H1 (cell line): Measurements from ENCODE around the gene HOXB3. TPM values are rescaled to one million over a fixed set of nuclear protein-coding genes. Genes with fewer than 3 reads are reported as not detected.

Source experiments
- ASH2L ChIP-seq: fragments of 200-600, 300-600 bp; sonication (generic); IDR thresholded peaks from one replicate; pipeline ENCODE4 v1.7.1; 2017; ENCODE audit warnings: low read length
- BCL11A ChIP-seq, 2 experiments: IDR thresholded peaks; one replicate each; pipeline ENCODE4 v1.6.1; 2011; ENCODE audit warnings: low read depth in 2 of 2, low read length in 2 of 2, mild to moderate bottlenecking in 2 of 2
- BRCA1 ChIP-seq: IDR thresholded peaks from 2 replicates; pipeline ENCODE4 v1.6.1; 2012; ENCODE audit warnings: low read depth, low read length, improper control_type of control experiment
- CBX5 ChIP-seq: fragments of 300-800, 300-1000 bp; sonication (generic); IDR thresholded peaks from 2 replicates; pipeline ENCODE4 v1.7.1; 2016; ENCODE audit warnings: antibody characterized with exemption, low read length, low read depth
- JUND ChIP-seq: IDR thresholded peaks from 2 replicates; pipeline ENCODE4 v1.6.1; 2011; ENCODE audit warnings: mild to moderate bottlenecking, improper control_type of control experiment, low read length
- KDM1A ChIP-seq: fragments of 200-600, 300-600 bp; sonication (generic); IDR thresholded peaks from 2 replicates; pipeline ENCODE4 v1.7.1; 2016; ENCODE audit warnings: mild to moderate bottlenecking, low read length, borderline replicate concordance
- RXRA ChIP-seq: IDR thresholded peaks from 2 replicates; pipeline ENCODE4 v1.6.1; 2011; ENCODE audit warnings: low read depth, mild to moderate bottlenecking, low read length, moderate library complexity; ENCODE audit not compliant: insufficient read depth
- SP4 ChIP-seq: IDR thresholded peaks from 2 replicates; pipeline ENCODE4 v1.6.1; 2012; ENCODE audit warnings: low read length, inconsistent platforms
- SRF ChIP-seq: IDR thresholded peaks from 2 replicates; pipeline ENCODE4 v1.6.1; 2011; ENCODE audit warnings: mild to moderate bottlenecking, low read depth, low read length, moderate library complexity
- polyA plus RNA-seq, 7 experiments: library from polyadenylated mRNA; depleted of rRNA in 3 of 7; stranded (reverse) in 5 of 7; unstranded in 2 of 7; fragments of >200 nt in 5 of 7; fragments of 200-250 nt in 2 of 7; gene quantifications; 1 replicate in 5 of 7; 2 replicates in 1 of 7; 4 replicates in 1 of 7; pipeline versions ENCODE4 v1.2.1 to v1.2.3, GENCODE V29; 2011 to 2013; ENCODE audit warnings: missing spikeins in 2 of 7, mixed read lengths in 2 of 7
- total RNA-seq: library from RNA; stranded (reverse); fragmentation: NEBNext Ultra II Directional; extraction: Animal tissue kit (Norgen Biotek cat#: 25700); gene quantifications from 2 replicates; pipeline ENCODE4 v1.2.1, GENCODE V29; 2021
- TF ChIP-seq, protein P1 (sequence below): fragments of 300-600 bp; sonication (generic); IDR thresholded peaks from 2 replicates; pipeline ENCODE4 v1.7.1; 2012; ENCODE audit warnings: low read length, moderate library complexity, mild to moderate bottlenecking, inconsistent platforms; ENCODE audit not compliant: insufficient replicate concordance
- TF ChIP-seq, protein P2 (sequence below): IDR thresholded peaks from 2 replicates; pipeline ENCODE4 v1.6.1; 2011; ENCODE audit warnings: low read length, improper control_type of control experiment

HOXB3 gene
- total and polyA plus RNA-seq, 2 of the 8 experiments (the other 6 are each of a cell fraction or from before 2014, with no cell fraction given), result not detected

DNA sequence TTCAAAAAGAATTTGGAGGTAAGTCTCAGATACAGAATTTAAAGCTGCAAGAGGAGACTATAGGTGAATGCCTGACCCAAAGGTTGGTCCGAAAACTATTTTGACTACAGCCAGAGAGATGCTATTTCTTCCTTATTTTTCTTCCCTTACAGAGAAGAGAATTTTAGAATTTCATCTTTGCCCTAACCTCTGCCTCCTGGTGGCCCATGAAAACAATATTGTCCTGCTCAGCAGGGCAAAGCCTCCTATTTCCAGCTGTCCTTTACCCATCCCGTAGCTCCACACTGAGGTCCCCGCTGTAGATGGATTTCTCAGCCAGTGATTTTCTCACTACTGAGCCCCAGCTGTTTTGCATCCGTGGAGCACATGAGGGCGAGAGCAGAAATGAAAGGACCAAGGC is 83.8 kb downstream of the HOXB3 start (continued):
- TF ChIP-seq, protein P1, sequence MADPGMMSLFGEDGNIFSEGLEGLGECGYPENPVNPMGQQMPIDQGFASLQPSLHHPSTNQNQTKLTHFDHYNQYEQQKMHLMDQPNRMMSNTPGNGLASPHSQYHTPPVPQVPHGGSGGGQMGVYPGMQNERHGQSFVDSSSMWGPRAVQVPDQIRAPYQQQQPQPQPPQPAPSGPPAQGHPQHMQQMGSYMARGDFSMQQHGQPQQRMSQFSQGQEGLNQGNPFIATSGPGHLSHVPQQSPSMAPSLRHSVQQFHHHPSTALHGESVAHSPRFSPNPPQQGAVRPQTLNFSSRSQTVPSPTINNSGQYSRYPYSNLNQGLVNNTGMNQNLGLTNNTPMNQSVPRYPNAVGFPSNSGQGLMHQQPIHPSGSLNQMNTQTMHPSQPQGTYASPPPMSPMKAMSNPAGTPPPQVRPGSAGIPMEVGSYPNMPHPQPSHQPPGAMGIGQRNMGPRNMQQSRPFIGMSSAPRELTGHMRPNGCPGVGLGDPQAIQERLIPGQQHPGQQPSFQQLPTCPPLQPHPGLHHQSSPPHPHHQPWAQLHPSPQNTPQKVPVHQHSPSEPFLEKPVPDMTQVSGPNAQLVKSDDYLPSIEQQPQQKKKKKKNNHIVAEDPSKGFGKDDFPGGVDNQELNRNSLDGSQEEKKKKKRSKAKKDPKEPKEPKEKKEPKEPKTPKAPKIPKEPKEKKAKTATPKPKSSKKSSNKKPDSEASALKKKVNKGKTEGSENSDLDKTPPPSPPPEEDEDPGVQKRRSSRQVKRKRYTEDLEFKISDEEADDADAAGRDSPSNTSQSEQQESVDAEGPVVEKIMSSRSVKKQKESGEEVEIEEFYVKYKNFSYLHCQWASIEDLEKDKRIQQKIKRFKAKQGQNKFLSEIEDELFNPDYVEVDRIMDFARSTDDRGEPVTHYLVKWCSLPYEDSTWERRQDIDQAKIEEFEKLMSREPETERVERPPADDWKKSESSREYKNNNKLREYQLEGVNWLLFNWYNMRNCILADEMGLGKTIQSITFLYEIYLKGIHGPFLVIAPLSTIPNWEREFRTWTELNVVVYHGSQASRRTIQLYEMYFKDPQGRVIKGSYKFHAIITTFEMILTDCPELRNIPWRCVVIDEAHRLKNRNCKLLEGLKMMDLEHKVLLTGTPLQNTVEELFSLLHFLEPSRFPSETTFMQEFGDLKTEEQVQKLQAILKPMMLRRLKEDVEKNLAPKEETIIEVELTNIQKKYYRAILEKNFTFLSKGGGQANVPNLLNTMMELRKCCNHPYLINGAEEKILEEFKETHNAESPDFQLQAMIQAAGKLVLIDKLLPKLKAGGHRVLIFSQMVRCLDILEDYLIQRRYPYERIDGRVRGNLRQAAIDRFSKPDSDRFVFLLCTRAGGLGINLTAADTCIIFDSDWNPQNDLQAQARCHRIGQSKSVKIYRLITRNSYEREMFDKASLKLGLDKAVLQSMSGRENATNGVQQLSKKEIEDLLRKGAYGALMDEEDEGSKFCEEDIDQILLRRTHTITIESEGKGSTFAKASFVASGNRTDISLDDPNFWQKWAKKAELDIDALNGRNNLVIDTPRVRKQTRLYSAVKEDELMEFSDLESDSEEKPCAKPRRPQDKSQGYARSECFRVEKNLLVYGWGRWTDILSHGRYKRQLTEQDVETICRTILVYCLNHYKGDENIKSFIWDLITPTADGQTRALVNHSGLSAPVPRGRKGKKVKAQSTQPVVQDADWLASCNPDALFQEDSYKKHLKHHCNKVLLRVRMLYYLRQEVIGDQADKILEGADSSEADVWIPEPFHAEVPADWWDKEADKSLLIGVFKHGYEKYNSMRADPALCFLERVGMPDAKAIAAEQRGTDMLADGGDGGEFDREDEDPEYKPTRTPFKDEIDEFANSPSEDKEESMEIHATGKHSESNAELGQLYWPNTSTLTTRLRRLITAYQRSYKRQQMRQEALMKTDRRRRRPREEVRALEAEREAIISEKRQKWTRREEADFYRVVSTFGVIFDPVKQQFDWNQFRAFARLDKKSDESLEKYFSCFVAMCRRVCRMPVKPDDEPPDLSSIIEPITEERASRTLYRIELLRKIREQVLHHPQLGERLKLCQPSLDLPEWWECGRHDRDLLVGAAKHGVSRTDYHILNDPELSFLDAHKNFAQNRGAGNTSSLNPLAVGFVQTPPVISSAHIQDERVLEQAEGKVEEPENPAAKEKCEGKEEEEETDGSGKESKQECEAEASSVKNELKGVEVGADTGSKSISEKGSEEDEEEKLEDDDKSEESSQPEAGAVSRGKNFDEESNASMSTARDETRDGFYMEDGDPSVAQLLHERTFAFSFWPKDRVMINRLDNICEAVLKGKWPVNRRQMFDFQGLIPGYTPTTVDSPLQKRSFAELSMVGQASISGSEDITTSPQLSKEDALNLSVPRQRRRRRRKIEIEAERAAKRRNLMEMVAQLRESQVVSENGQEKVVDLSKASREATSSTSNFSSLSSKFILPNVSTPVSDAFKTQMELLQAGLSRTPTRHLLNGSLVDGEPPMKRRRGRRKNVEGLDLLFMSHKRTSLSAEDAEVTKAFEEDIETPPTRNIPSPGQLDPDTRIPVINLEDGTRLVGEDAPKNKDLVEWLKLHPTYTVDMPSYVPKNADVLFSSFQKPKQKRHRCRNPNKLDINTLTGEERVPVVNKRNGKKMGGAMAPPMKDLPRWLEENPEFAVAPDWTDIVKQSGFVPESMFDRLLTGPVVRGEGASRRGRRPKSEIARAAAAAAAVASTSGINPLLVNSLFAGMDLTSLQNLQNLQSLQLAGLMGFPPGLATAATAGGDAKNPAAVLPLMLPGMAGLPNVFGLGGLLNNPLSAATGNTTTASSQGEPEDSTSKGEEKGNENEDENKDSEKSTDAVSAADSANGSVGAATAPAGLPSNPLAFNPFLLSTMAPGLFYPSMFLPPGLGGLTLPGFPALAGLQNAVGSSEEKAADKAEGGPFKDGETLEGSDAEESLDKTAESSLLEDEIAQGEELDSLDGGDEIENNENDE, result no peak
- no peak for TF ChIP-seq SP4
- no peak for TF ChIP-seq SRF
- no peak for TF ChIP-seq KDM1A
- TF ChIP-seq, protein P2, sequence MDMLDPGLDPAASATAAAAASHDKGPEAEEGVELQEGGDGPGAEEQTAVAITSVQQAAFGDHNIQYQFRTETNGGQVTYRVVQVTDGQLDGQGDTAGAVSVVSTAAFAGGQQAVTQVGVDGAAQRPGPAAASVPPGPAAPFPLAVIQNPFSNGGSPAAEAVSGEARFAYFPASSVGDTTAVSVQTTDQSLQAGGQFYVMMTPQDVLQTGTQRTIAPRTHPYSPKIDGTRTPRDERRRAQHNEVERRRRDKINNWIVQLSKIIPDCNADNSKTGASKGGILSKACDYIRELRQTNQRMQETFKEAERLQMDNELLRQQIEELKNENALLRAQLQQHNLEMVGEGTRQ, result no peak
- TF ChIP-seq RXRA, result no peak
- TF ChIP-seq JUND, result no peak
- TF ChIP-seq CBX5, result no peak
- TF ChIP-seq BRCA1, result no peak
- TF ChIP-seq ASH2L, result no peak
- TF ChIP-seq BCL11A (IDR thresholded peaks at IDR 0.05; ENCODE audit: low read depth in 2 of 2, low read length in 2 of 2), result no peak
